ENCODE data around the gene UGDH. TPM values are rescaled to one million over a fixed set of nuclear protein-coding genes. Genes with fewer than 3 reads are reported as not detected.
A peak's percentile ranks its signal among the peaks of the same experiment; 100 is the strongest.

Gene UGDH
- total RNA-seq, 1 experiment from 2014 or later: 71.8 TPM

DNA sequence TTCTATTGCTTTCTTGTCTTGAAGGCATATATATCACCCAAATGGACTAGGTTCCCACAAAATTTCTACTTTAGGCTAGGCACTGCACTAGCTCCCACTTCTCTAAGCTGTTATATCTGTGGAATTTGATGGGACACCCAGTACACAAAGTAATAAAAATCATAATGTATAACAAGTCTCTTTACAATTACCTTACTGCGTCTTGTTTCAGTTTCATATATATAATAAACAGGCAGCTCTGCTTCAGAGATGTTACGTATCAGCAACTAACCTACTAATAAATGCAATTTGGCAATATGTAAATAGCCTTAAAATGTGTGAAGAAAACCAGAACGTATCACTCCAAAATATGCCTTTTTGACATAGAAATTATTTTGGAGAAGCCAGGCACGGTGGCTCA, 42.0 kb upstream of the UGDH start:
- TF ChIP-seq CTCF (IDR thresholded peaks at IDR 0.05; ENCODE audit: unreplicated experiment): no peak
- BruUV-seq (replicated peaks): no TSS peak
- no peak overlapping the region for H3K4me3 Mint-ChIP-seq (ENCODE audit: low read depth, unreplicated experiment)
- peaks cover 6% of the 10 kb centered on the region for H3K9me3 Mint-ChIP-seq (ENCODE audit: low read depth, unreplicated experiment)
- no peaks in the 10 kb centered on the region for H3K27me3 Mint-ChIP-seq (ENCODE audit: unreplicated experiment)
- DNase-seq: no peak
- CTCF ChIA-PET: interaction anchor here (0.6 to 1.5 kb wide), 3 partner anchors 18 to 42 kb away, joined by 3 to 4 read pairs (median 3); partner anchors contain the start of gene UGDH
- intact Hi-C loops (cut with micrococcal nuclease; ENCODE audit: unreplicated experiment): no loop called here
- peaks cover 11% of the 10 kb centered on the region for H3K36me3 Mint-ChIP-seq (ENCODE audit: insufficient read depth, unreplicated experiment)
- H3K4me1 Mint-ChIP-seq (ENCODE audit: low read depth, unreplicated experiment): peaks cover 6% of the 10 kb centered on the region
- H3K27ac Mint-ChIP-seq (ENCODE audit: unreplicated experiment): no peak overlapping the region

DNA sequence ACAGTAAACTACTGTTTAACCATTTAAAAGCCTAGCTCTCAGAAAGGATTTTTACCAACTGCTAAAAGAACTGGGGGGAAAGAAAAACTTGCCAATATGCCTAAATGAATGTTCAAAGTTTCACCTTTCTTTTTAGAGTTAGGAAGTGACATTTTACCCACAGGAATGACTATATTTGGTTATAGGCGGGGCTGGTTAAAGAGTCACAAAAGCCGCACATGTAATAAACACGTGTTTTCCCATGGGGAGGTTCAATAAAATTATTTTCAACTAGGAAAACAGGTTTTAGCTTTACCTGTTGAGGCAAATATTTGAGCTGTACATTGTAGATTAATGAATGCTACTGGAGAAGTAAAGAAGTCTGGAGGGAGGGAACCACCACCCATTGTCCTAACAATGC, 41.6 kb upstream of the UGDH start:
- peaks cover 11% of the 10 kb centered on the region for H3K36me3 Mint-ChIP-seq (ENCODE audit: insufficient read depth, unreplicated experiment)
- BruUV-seq (replicated peaks): no TSS peak
- intact Hi-C loops (cut with micrococcal nuclease; ENCODE audit: unreplicated experiment): no loop called here
- peaks cover 6% of the 10 kb centered on the region for H3K4me1 Mint-ChIP-seq (ENCODE audit: low read depth, unreplicated experiment)
- H3K9me3 Mint-ChIP-seq (ENCODE audit: low read depth, unreplicated experiment): peaks cover 6% of the 10 kb centered on the region
- no peaks in the 10 kb centered on the region for H3K27me3 Mint-ChIP-seq (ENCODE audit: unreplicated experiment)
- no peak overlapping the region for H3K4me3 Mint-ChIP-seq (ENCODE audit: low read depth, unreplicated experiment)
- H3K27ac Mint-ChIP-seq (ENCODE audit: unreplicated experiment): no peak overlapping the region
- TF ChIP-seq CTCF (IDR thresholded peaks at IDR 0.05; ENCODE audit: unreplicated experiment): no peak
- DNase-seq: peak; percentile 13
- CTCF ChIA-PET: interaction anchor here (0.6 to 1.5 kb wide), 4 partner anchors 8 to 42 kb away, joined by 3 to 4 read pairs (median 3); partner anchors contain the start of gene UGDH

DNA sequence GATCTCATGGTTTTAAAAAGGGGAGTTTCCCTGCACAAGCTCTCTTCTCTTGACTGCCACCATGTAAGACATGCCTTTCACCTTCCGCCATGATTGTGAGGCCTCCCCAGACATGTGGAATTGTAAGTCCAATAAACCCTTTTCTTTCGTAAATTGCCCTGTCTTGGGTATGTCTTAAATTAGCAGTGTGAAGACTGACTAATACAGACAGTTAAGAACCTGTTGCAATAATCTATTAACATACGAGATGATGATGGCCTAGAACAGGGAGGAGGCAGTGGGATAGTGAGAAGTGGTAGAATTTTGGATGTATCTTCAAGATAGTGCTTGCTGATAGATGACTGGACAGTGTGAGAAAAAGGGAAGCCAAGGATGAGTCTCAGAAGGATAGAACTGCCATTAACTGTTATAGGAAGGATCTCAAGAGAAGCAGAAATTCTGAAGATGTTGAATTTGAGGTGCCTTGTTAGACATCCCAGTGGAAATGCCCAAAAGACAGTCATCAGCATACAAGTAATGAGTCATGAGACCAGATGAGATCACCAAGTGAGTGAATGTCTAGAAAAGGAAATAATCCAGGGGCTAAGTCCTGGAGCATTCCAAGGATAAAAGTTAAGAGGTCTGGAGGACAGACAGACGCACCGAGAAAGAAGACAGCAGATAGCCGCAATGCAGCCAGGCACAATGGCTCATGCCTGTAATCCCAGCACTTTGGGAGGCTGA, 38.8 kb upstream of the UGDH start:
- Mint-ChIP-seq H3K36me3 (ENCODE audit: insufficient read depth, unreplicated experiment) (peaks cover 11% of the 10 kb centered on the region), H3K9me3 (ENCODE audit: low read depth, unreplicated experiment) (peaks cover 6% of the 10 kb centered on the region), H3K27me3 (ENCODE audit: unreplicated experiment) (no peaks in the 10 kb centered on the region), H3K27ac (ENCODE audit: unreplicated experiment) (peak overlapping the region; percentile 67), H3K4me1 (ENCODE audit: low read depth, unreplicated experiment) (peaks cover 6% of the 10 kb centered on the region), H3K4me3 (ENCODE audit: low read depth, unreplicated experiment) (no peak overlapping the region)
- no TSS peak for BruUV-seq (replicated peaks)
- DNase-seq: no peak
- no peak for TF ChIP-seq CTCF (IDR thresholded peaks at IDR 0.05; ENCODE audit: unreplicated experiment)
- CTCF ChIA-PET: interaction anchor here (0.6 kb wide), 1 partner anchor 377 kb away, joined by 3 read pairs; no protein-coding TSS in a partner anchor
- intact Hi-C loops (cut with micrococcal nuclease; ENCODE audit: unreplicated experiment): no loop called here

DNA sequence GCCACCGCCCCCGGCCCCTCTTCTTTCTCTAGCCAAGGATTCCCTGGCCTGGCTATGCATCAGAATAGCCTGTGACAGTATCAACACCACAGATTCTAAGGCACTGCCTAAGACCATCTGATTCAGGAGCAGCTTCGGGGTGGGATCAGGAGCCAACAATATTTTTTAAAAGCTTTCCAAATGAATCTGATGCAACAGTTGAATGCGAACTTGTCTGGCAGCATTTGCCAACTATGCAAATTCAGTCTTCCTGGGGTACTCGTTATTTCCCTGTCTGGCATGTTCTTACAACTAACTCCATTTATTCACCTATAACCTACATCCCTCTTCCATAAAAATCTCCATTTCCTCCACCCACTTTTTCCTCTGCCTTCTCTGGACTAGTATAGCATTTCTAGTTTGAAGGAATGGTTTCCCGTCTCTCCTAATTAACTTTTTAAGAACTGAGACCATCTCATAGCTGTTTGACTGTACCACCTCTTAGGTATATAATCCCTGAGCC, 36.2 kb upstream of the UGDH start:
- no peak for TF ChIP-seq CTCF (IDR thresholded peaks at IDR 0.05; ENCODE audit: unreplicated experiment)
- H3K9me3 Mint-ChIP-seq (ENCODE audit: low read depth, unreplicated experiment): peaks cover 6% of the 10 kb centered on the region
- intact Hi-C loops (cut with micrococcal nuclease; ENCODE audit: unreplicated experiment): no loop called here
- DNase-seq: no peak
- H3K27ac Mint-ChIP-seq (ENCODE audit: unreplicated experiment): no peak overlapping the region
- peaks cover 7% of the 10 kb centered on the region for H3K36me3 Mint-ChIP-seq (ENCODE audit: insufficient read depth, unreplicated experiment)
- H3K4me3 Mint-ChIP-seq (ENCODE audit: low read depth, unreplicated experiment): no peak overlapping the region
- CTCF ChIA-PET: no interaction called here
- no TSS peak for BruUV-seq (replicated peaks)
- peaks cover 11% of the 10 kb centered on the region for H3K4me1 Mint-ChIP-seq (ENCODE audit: low read depth, unreplicated experiment)
- no peaks in the 10 kb centered on the region for H3K27me3 Mint-ChIP-seq (ENCODE audit: unreplicated experiment)

All from Calu3 (cell line).